ENCODE data around the gene TRAPPC3. TPM values are rescaled to one million over a fixed set of nuclear protein-coding genes. Genes with fewer than 3 reads are reported as not detected.

The TRAPPC3 gene
- total RNA-seq, 2 donors from 2014 or later, result 62.4 to 63.0 TPM

- intact Hi-C loops (cut with DNase I, micrococcal nuclease), result loop anchor here in 1 of 2 donors (10.0 kb wide), 1 partner anchor 191 kb away; no protein-coding TSS in a partner anchor
- ATAC-seq (no peak), DNase-seq (no peak)
These were observed 55.4 kb downstream of the TRAPPC3 start for GRCh38 chr1:36093929-36094328.

GRCh38 chr1:36093226-36093625, 56.1 kb downstream of the TRAPPC3 start:
- intact Hi-C loops (cut with DNase I, micrococcal nuclease), result loop anchor here in 1 of 2 donors (10.0 kb wide), 1 partner anchor 192 kb away; no protein-coding TSS in a partner anchor
- no peak for DNase-seq
- no peak for ATAC-seq

GRCh38 chr1:36092798-36093185, 56.5 kb downstream of the TRAPPC3 start:
- DNase-seq, result no peak
- no peak for ATAC-seq
- intact Hi-C loops (cut with DNase I, micrococcal nuclease), result loop anchor here in 1 of 2 donors (10.0 kb wide), 1 partner anchor 192 kb away; no protein-coding TSS in a partner anchor

- intact Hi-C loops (cut with DNase I, micrococcal nuclease), result loop anchor here in 1 of 2 donors (10.0 kb wide), 1 partner anchor 193 kb away; no protein-coding TSS in a partner anchor
- DNase-seq (no peak), ATAC-seq (no peak)
These were observed 57.0 kb downstream of the TRAPPC3 start for GRCh38 chr1:36092166-36092797.

GRCh38 chr1:36091698-36092097, 57.6 kb downstream of the TRAPPC3 start:
- intact Hi-C loops (cut with DNase I, micrococcal nuclease), result loop anchor here in 1 of 2 donors (10.0 kb wide), 1 partner anchor 193 kb away; no protein-coding TSS in a partner anchor
- DNase-seq (no peak), ATAC-seq (no peak)

- no peak for ATAC-seq
- no peak for DNase-seq
- intact Hi-C loops (cut with DNase I, micrococcal nuclease), result loop anchor here in 1 of 2 donors (10.0 kb wide), 1 partner anchor 194 kb away; no protein-coding TSS in a partner anchor
These were observed 58.1 kb downstream of the TRAPPC3 start for GRCh38 chr1:36091141-36091540.

GRCh38 chr1:36089393-36090121, 59.7 kb downstream of the TRAPPC3 start:
- intact Hi-C loops (cut with DNase I, micrococcal nuclease), result loop anchor here in 1 of 2 donors (10.0 kb wide), 1 partner anchor 195 kb away; no protein-coding TSS in a partner anchor
- DNase-seq (peak in 1 of 2 donors; percentile 41), ATAC-seq (peak; percentile 41)

GRCh38 chr1:36088577-36089392, 60.5 kb downstream of the TRAPPC3 start, which contains the start of gene ADPRS:
Gene ADPRS (plus strand): TSS chr1:36088892. CDS start chr1:36088905, 13 bp downstream.
- ATAC-seq, result peak; percentile 89
- intact Hi-C loops (cut with DNase I, micrococcal nuclease), result no loop called here
- peak; percentile 86 to 90 for DNase-seq

GRCh38 chr1:36088265-36088576, 61.1 kb downstream of the TRAPPC3 start:
- DNase-seq (no peak), ATAC-seq (peak; percentile 2)
- intact Hi-C loops (cut with DNase I, micrococcal nuclease), result no loop called here

GRCh38 chr1:36087233-36088123, 61.8 kb downstream of the TRAPPC3 start:
- DNase-seq (no peak), ATAC-seq (no peak)
- intact Hi-C loops (cut with DNase I, micrococcal nuclease), result no loop called here

Other genes with a start within 250 kb of the TRAPPC3 start
- gene AGO3, start 218.4 kb downstream of the TRAPPC3 start, total RNA-seq, result 10 to 100 TPM; 17.8 to 19.7 TPM
- not detected for gene TEKT2, start 65.4 kb downstream of the TRAPPC3 start, total RNA-seq
- gene ADPRS, start 60.6 kb downstream of the TRAPPC3 start, total RNA-seq, result 10 to 100 TPM; 22.2 to 22.3 TPM
- 1 to 10 TPM in 1 of 2 donors, under 1 TPM in 1; 0.55 to 1.8 TPM for gene COL8A2, start 24.3 kb downstream of the TRAPPC3 start, total RNA-seq
- gene MAP7D1, start 6.7 kb upstream of the TRAPPC3 start, total RNA-seq, result 10 to 100 TPM; 38.3 to 62.5 TPM
- gene THRAP3, start 75.0 kb upstream of the TRAPPC3 start, total RNA-seq, result 10 to 100 TPM; 78.7 to 79.7 TPM
- gene SH3D21, start 156.9 kb upstream of the TRAPPC3 start, total RNA-seq, result 10 to 100 TPM; 14.6 to 30.6 TPM
- 1 to 10 TPM; 2.9 to 8.9 TPM for gene EVA1B, start 174.2 kb upstream of the TRAPPC3 start, total RNA-seq
- 10 to 100 TPM; 55.6 to 67.0 TPM for gene STK40, start 236.4 kb upstream of the TRAPPC3 start, total RNA-seq
- gene LSM10, start 248.4 kb upstream of the TRAPPC3 start, total RNA-seq, result 10 to 100 TPM; 24.1 to 24.2 TPM

Measured in left colon (tissue), 2 donors.